Mucosa of descending colon (tissue), 3 donors: Measurements from ENCODE around the gene NT5C3B. TPM values are rescaled to one million over a fixed set of nuclear protein-coding genes. Genes with fewer than 3 reads are reported as not detected.

Experiments
- ATAC-seq: fragments of 200-7000 bp; cut with Tn5 transposase; one replicate; pipeline ENCODE4 v1.9.1; 2020; ENCODE audit warnings: mild to moderate bottlenecking, moderate library complexity
- DNase-seq, 3 donors: peaks; one replicate each; pipeline ENCODE4 v3.0.0-alpha.2; 2020
- H3K36me3 ChIP-seq: fragments of 200-600 bp; one replicate; pipeline ENCODE4 v1.8.0; 2021; ENCODE audit warnings: low read depth, mild to moderate bottlenecking
- H3K4me1 ChIP-seq: fragments of 200-600 bp; one replicate; pipeline ENCODE4 v1.8.0; 2021; ENCODE audit warnings: low read depth, mild to moderate bottlenecking
- H3K4me3 ChIP-seq: fragments of 200-600 bp; one replicate; pipeline ENCODE4 v1.8.0; 2021; ENCODE audit warnings: mild to moderate bottlenecking
- H3K9me3 ChIP-seq: fragments of 200-600 bp; one replicate; pipeline ENCODE4 v1.8.0; 2021; ENCODE audit warnings: mild to moderate bottlenecking
- intact Hi-C, 2 donors: fragments of 100-400 bp; cut with DNase I in 1 of 2; cut with micrococcal nuclease in 1 of 2; formaldehyde crosslinking; loops; one replicate each; pipeline versions ENCODE4 v1.11.0 to v1.11.1; 2022; cut with DNase I, micrococcal nuclease
- total RNA-seq, 3 donors: library from RNA; stranded (reverse); fragmentation: NEBNext Ultra II Directional in 2 of 3; extraction: Animal tissue kit (Norgen Biotek cat#: 25700) in 2 of 3; gene quantifications; one replicate each; pipeline versions ENCODE4 v1.2.1 to v1.2.4, GENCODE V29; 2021 to 2023
- TF ChIP-seq, protein P1 (sequence below): fragments of 200-600 bp; IDR thresholded peaks from one replicate; pipeline ENCODE4 v1.8.0; 2022; ENCODE audit warnings: antibody characterized with exemption, mild to moderate bottlenecking
- donor health status: DM: no; HTN: no; CAD: no; lungs with moderate emphysema.
- donor health status: DM: no; HTN: no; CAD: no.
- donor health status: DM: no; HTN: yes; CAD: no.

Gene NT5C3B
- total RNA-seq, 3 donors from 2014 or later = 17.8 to 46.5 (median 19.1) TPM

DNA sequence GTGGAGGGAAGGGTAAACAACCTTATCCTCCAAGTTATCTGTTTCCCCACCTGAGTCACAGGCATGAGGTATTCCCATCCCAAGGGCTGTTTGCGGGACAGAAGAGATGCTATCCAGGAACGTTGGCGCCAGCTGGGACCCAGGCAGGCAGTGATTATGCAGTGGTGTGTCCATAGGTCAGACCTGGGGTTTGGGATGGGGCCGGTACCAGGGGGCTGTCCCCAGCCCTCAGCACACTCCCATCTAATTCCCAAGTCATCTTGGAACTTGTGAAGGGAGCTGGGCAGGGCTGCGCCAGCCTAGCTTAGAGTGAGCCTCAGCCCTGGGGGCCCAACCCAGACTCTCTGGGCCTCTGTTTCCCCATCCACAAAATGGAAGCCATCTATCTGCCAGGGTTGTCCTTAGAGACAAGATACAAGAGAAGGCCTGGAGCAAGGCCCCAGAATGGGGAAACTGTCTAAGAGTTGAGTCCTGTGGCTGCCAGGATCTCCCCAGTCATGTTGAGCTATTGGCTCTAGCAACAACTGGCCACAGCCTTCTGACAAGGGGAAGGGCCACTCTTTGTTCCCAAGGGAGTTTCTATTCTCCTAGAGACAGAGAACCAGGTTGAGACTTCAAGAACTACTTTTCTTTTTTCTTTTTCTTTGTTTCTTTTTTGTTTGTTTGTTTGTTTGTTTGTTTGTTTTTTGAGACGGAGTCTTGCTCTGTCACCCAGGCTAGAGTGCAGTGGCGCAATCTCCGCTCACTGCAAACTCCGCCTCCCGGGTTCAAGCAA is 39.7 kb downstream of the NT5C3B start:
- no peak for DNase-seq
- Histone ChIP-seq H3K4me3 (no peak overlapping the region), H3K9me3 (no peaks in the 10 kb centered on the region), H3K36me3 (no peaks in the 10 kb centered on the region), H3K4me1 (peaks cover 47% of the 10 kb centered on the region)
- intact Hi-C loops = no loop called here
- TF ChIP-seq, protein P1, sequence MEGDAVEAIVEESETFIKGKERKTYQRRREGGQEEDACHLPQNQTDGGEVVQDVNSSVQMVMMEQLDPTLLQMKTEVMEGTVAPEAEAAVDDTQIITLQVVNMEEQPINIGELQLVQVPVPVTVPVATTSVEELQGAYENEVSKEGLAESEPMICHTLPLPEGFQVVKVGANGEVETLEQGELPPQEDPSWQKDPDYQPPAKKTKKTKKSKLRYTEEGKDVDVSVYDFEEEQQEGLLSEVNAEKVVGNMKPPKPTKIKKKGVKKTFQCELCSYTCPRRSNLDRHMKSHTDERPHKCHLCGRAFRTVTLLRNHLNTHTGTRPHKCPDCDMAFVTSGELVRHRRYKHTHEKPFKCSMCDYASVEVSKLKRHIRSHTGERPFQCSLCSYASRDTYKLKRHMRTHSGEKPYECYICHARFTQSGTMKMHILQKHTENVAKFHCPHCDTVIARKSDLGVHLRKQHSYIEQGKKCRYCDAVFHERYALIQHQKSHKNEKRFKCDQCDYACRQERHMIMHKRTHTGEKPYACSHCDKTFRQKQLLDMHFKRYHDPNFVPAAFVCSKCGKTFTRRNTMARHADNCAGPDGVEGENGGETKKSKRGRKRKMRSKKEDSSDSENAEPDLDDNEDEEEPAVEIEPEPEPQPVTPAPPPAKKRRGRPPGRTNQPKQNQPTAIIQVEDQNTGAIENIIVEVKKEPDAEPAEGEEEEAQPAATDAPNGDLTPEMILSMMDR = no peak
- ATAC-seq = no peak

DNA sequence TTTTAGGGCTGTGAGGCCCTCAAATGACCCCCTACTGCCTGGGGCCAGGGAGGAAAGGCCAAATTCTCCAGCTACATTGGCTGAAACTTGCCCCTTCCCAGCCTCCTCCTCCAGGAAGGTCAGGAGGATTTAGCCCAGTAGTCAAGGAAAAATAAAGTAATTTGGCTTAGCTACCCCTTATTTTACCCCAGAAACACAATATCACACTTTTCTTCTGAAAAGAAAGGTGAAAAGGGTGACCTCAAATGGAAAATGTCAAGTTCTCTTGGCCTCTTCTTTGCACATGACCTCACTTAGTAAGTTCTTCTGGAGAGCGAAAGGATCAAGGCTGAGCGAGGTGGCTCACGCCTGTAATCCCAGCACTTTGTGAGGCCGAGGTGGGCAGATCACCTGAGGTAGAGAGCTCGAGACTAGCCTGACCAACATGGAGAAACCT is 41.5 kb downstream of the NT5C3B start:
- Histone ChIP-seq H3K4me1 (peaks cover 30% of the 10 kb centered on the region), H3K4me3 (no peak overlapping the region), H3K9me3 (no peaks in the 10 kb centered on the region), H3K36me3 (no peaks in the 10 kb centered on the region)
- ATAC-seq = no peak
- TF ChIP-seq, protein P1 = no peak
- no peak for DNase-seq
- intact Hi-C loops = no loop called here

DNA sequence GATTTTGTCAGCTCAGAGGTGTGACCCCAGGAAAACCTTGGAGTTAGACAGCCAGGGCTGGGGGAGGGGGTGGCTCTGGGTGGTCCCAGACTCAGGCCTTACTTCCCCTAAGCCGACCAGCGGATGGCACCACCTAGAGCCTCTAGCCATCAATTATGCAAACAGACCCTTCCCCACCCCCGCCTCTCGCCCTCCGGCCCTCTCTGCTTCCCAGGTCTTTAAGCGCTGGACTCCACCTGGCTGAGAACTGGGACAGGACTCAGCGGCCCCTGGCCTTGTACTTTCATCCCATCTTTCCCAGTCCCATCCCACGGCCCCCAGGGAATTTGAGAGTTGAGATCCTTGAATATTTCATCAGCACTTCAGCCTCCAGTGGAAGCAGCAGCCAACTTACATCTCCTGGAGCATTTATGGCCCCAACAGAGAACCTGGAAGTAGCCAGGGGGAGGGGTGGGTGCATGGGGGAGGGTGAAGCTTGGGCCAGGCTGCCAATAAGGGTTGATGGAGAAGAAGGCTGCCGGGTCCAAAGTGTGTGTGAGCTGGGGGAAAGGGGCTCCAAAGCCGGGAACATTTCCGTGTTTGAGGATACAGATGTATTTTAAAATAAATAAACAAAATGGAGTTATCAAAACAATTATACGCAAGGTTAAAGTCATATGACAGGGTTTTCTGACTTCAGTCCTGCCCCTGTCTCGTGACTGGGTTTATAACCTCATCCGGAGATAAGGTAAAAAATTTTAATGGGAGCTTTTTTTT is 42.1 kb downstream of the NT5C3B start:
- ATAC-seq (peak; percentile 47), DNase-seq (peak in 2 of 3 donors; percentile 59 to 62)
- TF ChIP-seq, protein P1 = no peak
- Histone ChIP-seq H3K9me3 (no peaks in the 10 kb centered on the region), H3K4me3 (no peak overlapping the region), H3K36me3 (no peaks in the 10 kb centered on the region), H3K4me1 (peaks cover 30% of the 10 kb centered on the region)
- intact Hi-C loops = no loop called here

- no peaks in the 10 kb centered on the region for H3K9me3 ChIP-seq
- H3K36me3 ChIP-seq = no peaks in the 10 kb centered on the region
- ATAC-seq = peak; percentile 91
- TF ChIP-seq, protein P1 = no peak
- H3K4me3 ChIP-seq = no peak overlapping the region
- DNase-seq = peak; percentile 76 to 87 (median 82)
- intact Hi-C loops = no loop called here
- peaks cover 30% of the 10 kb centered on the region for H3K4me1 ChIP-seq
Observed at GRCh38 chr17:41792845-41793783, 42.9 kb downstream of the NT5C3B start.

DNA sequence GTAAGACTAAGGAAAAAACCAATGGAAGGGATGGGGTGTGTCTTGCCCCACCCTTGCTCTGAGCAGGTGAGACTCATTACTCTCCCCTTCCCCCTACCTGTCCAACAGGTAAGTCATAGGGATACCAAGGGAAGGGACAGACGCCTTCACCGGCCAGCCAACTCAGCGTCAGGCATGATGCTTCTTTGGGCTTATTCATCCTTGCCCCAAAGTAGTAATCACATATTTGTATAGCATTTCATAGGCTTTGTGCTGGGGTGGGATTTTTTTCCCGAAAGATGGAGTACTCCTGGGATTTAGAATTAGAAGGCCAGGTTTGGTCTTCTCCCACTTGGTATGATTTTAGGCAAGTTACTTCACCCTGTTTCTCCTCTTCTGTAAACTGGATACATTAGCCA is 49.0 kb downstream of the NT5C3B start:
- Histone ChIP-seq H3K4me3 (peak overlapping the region; percentile 91), H3K36me3 (no peaks in the 10 kb centered on the region), H3K4me1 (peaks cover 25% of the 10 kb centered on the region), H3K9me3 (no peaks in the 10 kb centered on the region)
- no peak for ATAC-seq
- intact Hi-C loops = no loop called here
- no peak for DNase-seq
- TF ChIP-seq, protein P1 = no peak
